ENCODE results near the gene FLNA. TPM values are rescaled to one million over a fixed set of nuclear protein-coding genes. Genes with fewer than 3 reads are reported as not detected.

The FLNA gene
- total and polyA plus RNA-seq, 2 of the 13 experiments (the other 11 are each of a cell fraction or from before 2014, with no cell fraction given), result 83.4 to 174 TPM

DNA sequence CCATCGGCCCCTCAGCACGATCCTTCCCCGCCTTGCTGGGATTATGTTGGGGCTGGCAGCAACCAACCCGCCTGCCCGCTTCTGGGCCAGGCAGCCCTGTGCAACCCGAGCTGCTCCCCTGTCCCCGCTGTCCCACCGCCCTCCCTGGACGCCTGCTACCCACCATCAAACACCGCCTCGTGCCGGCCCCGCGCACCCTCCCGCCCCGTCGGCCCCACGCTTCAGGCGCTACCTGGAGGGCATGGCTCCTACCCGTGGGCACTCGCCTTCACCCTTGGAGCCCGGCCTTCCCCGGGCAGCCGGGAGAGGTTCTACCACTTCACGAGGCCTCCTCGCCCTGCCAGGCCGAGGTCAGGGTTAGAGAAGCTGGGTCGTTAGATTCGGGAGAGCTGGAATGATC is 41.9 kb downstream of the FLNA start:
- H2AFZ ChIP-seq (ENCODE audit: low read length), result no peak overlapping the region
- H3K9me3 ChIP-seq (ENCODE audit: low read length), result no peaks in the 10 kb centered on the region
- TF ChIP-seq MTF2 (CRISPR knock-in tag; IDR thresholded peaks at IDR 0.05; ENCODE audit: borderline replicate concordance), result no peak
- no peak for TF ChIP-seq HNRNPH1 (optimal IDR thresholded peaks at IDR 0.05; ENCODE audit: low read depth, low read length)
- TF ChIP-seq FOSL2 (CRISPR knock-in tag; IDR thresholded peaks at IDR 0.05), result no peak
- TF ChIP-seq, protein P1, sequence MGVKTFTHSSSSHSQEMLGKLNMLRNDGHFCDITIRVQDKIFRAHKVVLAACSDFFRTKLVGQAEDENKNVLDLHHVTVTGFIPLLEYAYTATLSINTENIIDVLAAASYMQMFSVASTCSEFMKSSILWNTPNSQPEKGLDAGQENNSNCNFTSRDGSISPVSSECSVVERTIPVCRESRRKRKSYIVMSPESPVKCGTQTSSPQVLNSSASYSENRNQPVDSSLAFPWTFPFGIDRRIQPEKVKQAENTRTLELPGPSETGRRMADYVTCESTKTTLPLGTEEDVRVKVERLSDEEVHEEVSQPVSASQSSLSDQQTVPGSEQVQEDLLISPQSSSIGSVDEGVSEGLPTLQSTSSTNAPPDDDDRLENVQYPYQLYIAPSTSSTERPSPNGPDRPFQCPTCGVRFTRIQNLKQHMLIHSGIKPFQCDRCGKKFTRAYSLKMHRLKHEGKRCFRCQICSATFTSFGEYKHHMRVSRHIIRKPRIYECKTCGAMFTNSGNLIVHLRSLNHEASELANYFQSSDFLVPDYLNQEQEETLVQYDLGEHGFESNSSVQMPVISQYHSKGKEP (CRISPR knock-in tag; IDR thresholded peaks at IDR 0.05), result no peak
- no peak for TF ChIP-seq CHCHD3 (CRISPR knock-in tag; IDR thresholded peaks at IDR 0.05)
- TF ChIP-seq, protein P2, sequence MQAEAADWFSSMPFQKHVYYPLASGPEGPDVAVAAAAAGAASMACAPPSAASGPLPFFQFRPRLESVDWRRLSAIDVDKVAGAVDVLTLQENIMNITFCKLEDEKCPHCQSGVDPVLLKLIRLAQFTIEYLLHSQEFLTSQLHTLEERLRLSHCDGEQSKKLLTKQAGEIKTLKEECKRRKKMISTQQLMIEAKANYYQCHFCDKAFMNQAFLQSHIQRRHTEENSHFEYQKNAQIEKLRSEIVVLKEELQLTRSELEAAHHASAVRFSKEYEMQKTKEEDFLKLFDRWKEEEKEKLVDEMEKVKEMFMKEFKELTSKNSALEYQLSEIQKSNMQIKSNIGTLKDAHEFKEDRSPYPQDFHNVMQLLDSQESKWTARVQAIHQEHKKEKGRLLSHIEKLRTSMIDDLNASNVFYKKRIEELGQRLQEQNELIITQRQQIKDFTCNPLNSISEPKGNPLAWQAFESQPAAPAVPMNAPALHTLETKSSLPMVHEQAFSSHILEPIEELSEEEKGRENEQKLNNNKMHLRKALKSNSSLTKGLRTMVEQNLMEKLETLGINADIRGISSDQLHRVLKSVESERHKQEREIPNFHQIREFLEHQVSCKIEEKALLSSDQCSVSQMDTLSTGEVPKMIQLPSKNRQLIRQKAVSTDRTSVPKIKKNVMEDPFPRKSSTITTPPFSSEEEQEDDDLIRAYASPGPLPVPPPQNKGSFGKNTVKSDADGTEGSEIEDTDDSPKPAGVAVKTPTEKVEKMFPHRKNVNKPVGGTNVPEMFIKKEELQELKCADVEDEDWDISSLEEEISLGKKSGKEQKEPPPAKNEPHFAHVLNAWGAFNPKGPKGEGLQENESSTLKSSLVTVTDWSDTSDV (CRISPR knock-in tag; IDR thresholded peaks at IDR 0.05), result no peak
- TF ChIP-seq, protein P3, sequence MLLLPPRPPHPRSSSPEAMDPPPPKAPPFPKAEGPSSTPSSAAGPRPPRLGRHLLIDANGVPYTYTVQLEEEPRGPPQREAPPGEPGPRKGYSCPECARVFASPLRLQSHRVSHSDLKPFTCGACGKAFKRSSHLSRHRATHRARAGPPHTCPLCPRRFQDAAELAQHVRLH (CRISPR knock-in tag; IDR thresholded peaks at IDR 0.05; ENCODE audit: borderline replicate concordance, low read depth), result no peak
- no peak for TF ChIP-seq KLF13 (CRISPR knock-in tag; IDR thresholded peaks at IDR 0.05)
- TF ChIP-seq ZNF570 (CRISPR knock-in tag; IDR thresholded peaks at IDR 0.05; ENCODE audit: borderline replicate concordance), result no peak
- no peak for TF ChIP-seq KDM6A (CRISPR knock-in tag; IDR thresholded peaks at IDR 0.05; ENCODE audit: low read depth)
- TF ChIP-seq ZNF441 (CRISPR knock-in tag; IDR thresholded peaks at IDR 0.05; ENCODE audit: borderline replicate concordance), result no peak
- H3K27me3 ChIP-seq (ENCODE audit: control insufficient read depth in 1 of 2, insufficient read depth in 2 of 2, low read length in 2 of 2), result peaks cover 2 to 30% of the 10 kb centered on the region in 2 experiments; a peak in 2 of 5 replicates
- DNase-seq (ENCODE audit: low spot score) (no peak), FAIRE-seq (no peak), ATAC-seq (no peak)
- no peaks in the 10 kb centered on the region for H3K4me1 ChIP-seq (ENCODE audit: insufficient read depth, low read length)
- no peaks in the 10 kb centered on the region for H4K20me1 ChIP-seq (ENCODE audit: insufficient read depth, low read length)
- intact Hi-C loops (cut with micrococcal nuclease; ENCODE audit: unreplicated experiment), result no loop called here
- no peaks in the 10 kb centered on the region for H3K36me3 ChIP-seq (replicated peaks in 1 of 2; ENCODE audit: control insufficient read depth in 1 of 2, insufficient read depth in 2 of 2, low read length in 2 of 2)
- H3K4me3 ChIP-seq (replicated peaks in 1 of 3; ENCODE audit: insufficient read depth in 1 of 3, low read depth in 2 of 3, low read length in 3 of 3), result no peak overlapping the region
- H3K79me2 ChIP-seq (ENCODE audit: insufficient read depth, low read length), result no peaks in the 10 kb centered on the region
- no TSS peak for BruUV-seq (replicated peaks)
- no peak overlapping the region for H3K9ac ChIP-seq (ENCODE audit: insufficient read depth, low read depth, low read length)
- ChIA-PET POLR2A (no interaction called here), CTCF (ENCODE audit: low intra/inter-chr PET ratio, low total read pairs) (no interaction called here)
- H3K27ac ChIP-seq (ENCODE audit: extremely low read length, insufficient read depth, low read length), result no peak overlapping the region
- no peak overlapping the region for H3K4me2 ChIP-seq (ENCODE audit: low read depth, low read length)
- WGBS (ENCODE audit: low lambda C conversion rate), result no CpG with 5 or more reads among the region's 29 CpGs
- in situ Hi-C loops (cut with HindIII; ENCODE audit: extremely low pct_ligation_motif_present, low pct_unique_long_range_greater_than_20kb), result no loop called here

All from HepG2 (cell line).